EH (cell line): ENCODE data around the gene SLCO6A1.
"Not testable (repeated sequence)": the region's sequence is repeated elsewhere in the genome, so short reads cannot be mapped to it uniquely, and the experiment has no call there.

Experiments used
- DNase-seq: peaks from one replicate; pipeline ENCODE4 v3.0.0-alpha.2; 2015; ENCODE audit warnings: low read depth

SLCO6A1 gene, protein sequence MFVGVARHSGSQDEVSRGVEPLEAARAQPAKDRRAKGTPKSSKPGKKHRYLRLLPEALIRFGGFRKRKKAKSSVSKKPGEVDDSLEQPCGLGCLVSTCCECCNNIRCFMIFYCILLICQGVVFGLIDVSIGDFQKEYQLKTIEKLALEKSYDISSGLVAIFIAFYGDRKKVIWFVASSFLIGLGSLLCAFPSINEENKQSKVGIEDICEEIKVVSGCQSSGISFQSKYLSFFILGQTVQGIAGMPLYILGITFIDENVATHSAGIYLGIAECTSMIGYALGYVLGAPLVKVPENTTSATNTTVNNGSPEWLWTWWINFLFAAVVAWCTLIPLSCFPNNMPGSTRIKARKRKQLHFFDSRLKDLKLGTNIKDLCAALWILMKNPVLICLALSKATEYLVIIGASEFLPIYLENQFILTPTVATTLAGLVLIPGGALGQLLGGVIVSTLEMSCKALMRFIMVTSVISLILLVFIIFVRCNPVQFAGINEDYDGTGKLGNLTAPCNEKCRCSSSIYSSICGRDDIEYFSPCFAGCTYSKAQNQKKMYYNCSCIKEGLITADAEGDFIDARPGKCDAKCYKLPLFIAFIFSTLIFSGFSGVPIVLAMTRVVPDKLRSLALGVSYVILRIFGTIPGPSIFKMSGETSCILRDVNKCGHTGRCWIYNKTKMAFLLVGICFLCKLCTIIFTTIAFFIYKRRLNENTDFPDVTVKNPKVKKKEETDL

GRCh38 chr5:102498271-102499034 is at the start of gene SLCO6A1:
Gene SLCO6A1, minus strand, starts transcription at chr5:102499001. Its CDS starts 157 bp downstream, at chr5:102498844.
- no peak for DNase-seq

DNA sequence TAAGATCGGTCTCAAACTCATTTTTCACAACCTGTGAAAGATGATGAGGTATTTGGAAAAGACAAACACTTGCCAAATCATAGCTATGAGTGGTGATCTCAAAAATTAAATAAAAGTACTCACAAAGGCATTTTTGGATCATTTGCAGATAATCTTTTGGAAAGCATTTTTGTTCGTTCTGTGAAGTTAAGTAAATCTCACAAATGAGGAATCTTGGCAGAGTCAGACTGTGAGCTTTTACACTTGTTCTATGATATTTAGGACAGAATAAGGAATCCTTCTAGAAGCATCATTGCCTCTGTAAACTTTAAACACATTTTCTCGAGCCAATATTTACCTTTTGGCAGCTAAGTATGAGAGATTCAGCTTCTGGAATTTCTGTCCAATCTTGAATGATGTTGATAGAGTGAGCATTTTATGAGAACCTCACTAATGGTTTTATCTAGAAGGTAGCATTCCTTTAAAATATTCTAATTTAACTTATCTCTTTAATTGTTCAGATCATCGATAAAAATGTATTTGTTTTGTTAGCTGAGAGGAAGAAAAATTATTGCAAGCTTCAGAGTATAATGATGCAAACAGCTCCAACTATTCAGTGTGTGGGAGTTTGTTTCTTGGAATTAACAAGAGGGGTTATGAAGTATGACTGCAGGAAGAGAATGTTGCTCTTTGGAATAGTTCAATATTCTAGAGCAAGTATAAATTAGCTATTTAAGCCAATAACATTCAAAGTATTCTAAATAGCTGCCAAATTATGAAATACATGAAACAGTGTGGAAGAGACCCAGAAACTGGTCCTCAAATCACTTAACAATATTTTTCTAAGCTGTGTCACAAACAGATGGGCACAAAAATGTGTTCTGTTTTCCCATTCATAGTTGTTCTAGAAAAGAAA is 48.6 kb upstream of the SLCO6A1 start:
- DNase-seq, result no peak

DNA sequence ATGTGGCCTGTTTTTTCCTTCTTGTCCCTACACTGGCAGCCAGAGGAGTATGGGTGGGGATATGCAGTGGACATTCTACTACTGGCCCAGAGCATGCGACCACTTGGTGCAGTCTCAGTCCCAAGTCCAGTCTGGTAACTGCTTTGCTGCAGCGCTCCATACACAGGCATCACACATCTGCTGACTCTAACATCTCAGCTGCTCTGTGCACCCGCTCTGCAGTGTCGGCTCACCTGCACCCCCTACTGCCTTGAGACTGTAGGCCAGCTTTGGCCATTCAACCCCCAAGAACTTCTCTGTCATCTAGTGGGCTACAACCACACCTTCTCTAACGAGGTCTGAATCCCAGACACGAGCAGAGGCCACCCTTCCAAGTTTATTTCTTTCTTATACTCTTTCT is 46.4 kb upstream of the SLCO6A1 start:
- peak; percentile 5 for DNase-seq

GRCh38 chr5:102542057-102542456 is 43.3 kb upstream of the SLCO6A1 start:
- no peak for DNase-seq

- DNase-seq, result no peak
These were observed 41.4 kb upstream of the SLCO6A1 start for GRCh38 chr5:102539996-102540728.

- no peak for DNase-seq
These were observed 40.8 kb upstream of the SLCO6A1 start for GRCh38 chr5:102539562-102539961.

- DNase-seq, result no peak
These were observed 38.2 kb upstream of the SLCO6A1 start for GRCh38 chr5:102537011-102537410.

DNA sequence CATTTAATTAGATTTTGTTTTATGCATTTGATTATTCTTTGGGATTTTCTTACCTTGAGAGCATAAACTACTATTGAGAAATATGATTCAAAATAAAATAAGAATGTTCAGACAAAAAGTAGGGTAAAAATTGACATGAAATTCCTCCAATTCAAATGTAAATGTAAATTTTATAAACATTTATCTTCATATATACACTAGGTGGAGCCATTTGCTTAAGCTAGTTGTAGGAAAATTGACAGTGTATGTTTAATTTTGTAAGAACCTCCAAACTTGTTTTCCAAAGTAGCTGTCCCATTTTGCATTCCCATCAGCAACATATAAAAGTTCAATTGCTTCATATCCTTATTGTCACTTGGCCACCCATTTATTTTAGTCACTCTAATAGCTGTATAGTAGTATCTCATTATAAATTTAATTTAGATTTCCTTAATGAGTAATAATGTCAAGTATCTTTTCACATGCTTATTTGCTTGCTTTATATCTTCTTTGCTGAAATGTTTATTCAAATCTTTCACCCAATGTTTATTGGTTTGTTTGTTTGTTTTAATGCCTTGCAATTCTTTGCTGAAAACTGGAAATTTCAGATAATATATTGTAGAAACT is 37.6 kb upstream of the SLCO6A1 start:
- peak; percentile 21 for DNase-seq

GRCh38 chr5:102532123-102532522 is 33.3 kb upstream of the SLCO6A1 start:
- no peak for DNase-seq

GRCh38 chr5:102531506-102531905 is 32.7 kb upstream of the SLCO6A1 start:
- DNase-seq, result no peak

DNA sequence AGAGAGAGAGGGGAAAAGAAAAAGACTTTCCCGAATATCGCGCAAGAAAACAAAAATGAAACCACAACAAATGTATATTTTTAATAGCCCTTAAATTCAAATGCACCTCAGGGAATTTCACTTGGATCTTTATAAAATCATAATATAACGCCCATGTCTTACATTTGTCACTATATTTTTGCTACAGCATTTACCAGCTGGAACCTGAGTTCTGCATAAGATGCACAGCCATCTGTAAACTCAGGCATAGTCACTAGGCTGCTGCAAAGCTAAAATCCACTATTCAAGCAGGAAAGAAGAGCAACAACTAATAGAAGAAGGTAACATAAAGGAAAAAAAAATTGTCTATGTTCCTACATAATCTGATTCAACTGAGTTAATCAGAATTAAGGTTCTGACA is 30.6 kb upstream of the SLCO6A1 start:
- no peak for DNase-seq

DNA sequence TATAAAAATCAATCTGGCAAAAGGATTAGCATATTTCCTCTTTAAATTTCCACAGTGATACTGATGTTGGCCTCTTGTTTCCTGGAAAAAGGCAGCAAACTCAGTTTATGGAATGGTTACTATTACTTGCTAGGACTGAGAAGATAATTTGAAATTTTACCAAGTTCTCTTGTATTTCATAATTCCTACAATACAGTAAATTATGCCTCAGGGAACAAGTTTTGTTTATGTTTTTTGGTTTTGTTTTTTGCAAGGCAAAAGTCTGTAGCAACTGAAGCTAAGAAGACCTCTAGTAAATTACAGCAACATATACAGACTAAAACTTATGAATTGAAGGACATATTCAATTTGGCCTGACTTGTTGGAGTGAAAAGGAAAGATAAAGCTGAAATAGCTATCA is 30.2 kb upstream of the SLCO6A1 start:
- no peak for DNase-seq

DNA sequence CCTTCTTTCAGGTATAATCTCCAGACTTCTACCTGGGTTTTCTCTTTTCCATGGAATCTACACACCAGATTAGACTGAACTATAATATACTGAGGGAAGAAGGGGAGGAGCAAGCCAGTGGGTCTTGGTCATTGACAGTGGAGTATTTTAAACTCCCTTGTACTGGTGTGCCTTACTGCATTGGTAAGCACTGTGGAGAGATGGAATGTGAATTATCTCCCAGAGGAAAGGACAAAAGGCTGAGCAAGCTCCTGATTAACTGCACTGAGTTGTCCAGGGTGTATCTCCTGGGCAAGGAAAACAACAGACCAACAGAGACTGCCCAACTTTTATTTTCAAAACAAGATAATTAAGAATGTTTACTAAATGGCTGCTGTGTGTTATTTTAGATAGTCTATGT is 29.8 kb upstream of the SLCO6A1 start:
- no peak for DNase-seq

DNA sequence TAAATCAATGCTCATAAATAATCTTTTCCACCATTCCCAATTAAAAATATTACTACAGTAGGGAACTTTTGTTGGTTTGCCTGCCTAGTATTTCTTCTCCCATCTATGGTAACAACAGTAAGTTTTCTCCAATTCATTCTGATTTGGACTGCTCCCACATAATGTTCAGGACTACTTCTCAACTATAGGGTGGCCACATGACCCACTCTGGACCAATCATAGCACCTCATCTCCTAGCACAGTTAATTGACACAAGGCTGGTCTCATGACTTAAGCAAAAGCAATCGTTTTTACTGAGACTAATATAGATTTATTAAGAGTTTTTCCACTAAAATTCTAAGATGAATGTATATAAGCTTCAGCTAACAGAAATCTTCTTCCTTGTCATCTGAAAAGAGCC is 28.7 kb upstream of the SLCO6A1 start:
- DNase-seq, result no peak

GRCh38 chr5:102523541-102524175 is 24.9 kb upstream of the SLCO6A1 start:
- no peak for DNase-seq

GRCh38 chr5:102511666-102512065 is 12.9 kb upstream of the SLCO6A1 start:
- DNase-seq, result peak; percentile 38

- not testable (repeated sequence) for DNase-seq
These were observed 7.4 kb downstream of the SLCO6A1 start for GRCh38 chr5:102491261-102491914.

DNA sequence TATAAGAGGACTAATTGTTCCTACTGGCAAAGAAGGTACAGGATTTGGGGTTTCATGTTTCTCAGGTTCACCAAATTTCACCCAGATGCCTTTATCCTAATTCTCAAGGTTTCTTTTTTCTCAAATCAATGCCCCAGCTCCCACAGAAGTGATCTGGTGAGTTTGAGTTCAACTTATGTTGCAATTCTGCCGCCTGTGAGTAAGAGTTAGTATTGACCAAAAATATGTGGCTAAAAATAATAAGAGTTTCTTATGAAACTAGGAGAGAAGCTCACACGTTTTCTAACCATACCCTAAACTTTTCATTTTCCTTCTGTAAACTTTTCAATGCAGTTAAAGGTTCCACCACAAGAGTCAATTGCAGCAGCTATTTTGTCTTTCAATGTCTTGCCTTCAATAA is 15.1 kb downstream of the SLCO6A1 start:
- DNase-seq, result peak; percentile 4

- DNase-seq, result no peak
These were observed 17.6 kb downstream of the SLCO6A1 start for GRCh38 chr5:102481054-102481715.
